Natural killer cell (primary cell): ENCODE results near the gene SLC38A1. TPM values are rescaled to one million over a fixed set of nuclear protein-coding genes. Genes with fewer than 3 reads are reported as not detected.

Source experiments
- ATAC-seq, 3 donors: fragments of 150-1000 bp in 2 of 3; fragments of 200-7000 bp in 1 of 3; cut with Tn5 transposase; 1 replicate in 1 of 3; 2 replicates in 2 of 3; pipeline ENCODE4 v1.10.0; 2021; ENCODE audit warnings: mild to moderate bottlenecking in 2 of 3, moderate library complexity in 2 of 3
- DNase-seq, 2 donors: peaks; one replicate each; pipeline versions ENCODE4 v3.0.0 to v3.0.0-alpha.2; 2013 to 2021; ENCODE audit warnings: mixed read lengths in 1 of 2
- H3K27ac ChIP-seq: one replicate; pipeline ENCODE4 v1.5.1; 2013; ENCODE audit warnings: mild to moderate bottlenecking, low read length
- H3K27me3 ChIP-seq: one replicate; pipeline ENCODE4 v1.6.1; 2013; ENCODE audit warnings: low read length; ENCODE audit not compliant: control insufficient read depth, insufficient read depth
- H3K36me3 ChIP-seq: one replicate; pipeline ENCODE4 v1.6.1; 2013; ENCODE audit warnings: low read length; ENCODE audit not compliant: control insufficient read depth, insufficient read depth
- H3K4me1 ChIP-seq: one replicate; pipeline ENCODE4 v1.6.1; 2013; ENCODE audit warnings: low read length; ENCODE audit not compliant: control insufficient read depth, insufficient read depth
- H3K4me3 ChIP-seq: one replicate; pipeline ENCODE4 v1.5.1; 2013; ENCODE audit warnings: low read length
- H3K9me3 ChIP-seq: one replicate; pipeline ENCODE4 v1.6.1; 2013; ENCODE audit warnings: low read length; ENCODE audit not compliant: control insufficient read depth, insufficient read depth
- H3K27ac Mint-ChIP-seq, 2 donors: one replicate each; pipeline ENCODE4 v1.8.0; 2022; ENCODE audit warnings: mild to moderate bottlenecking in 2 of 2, mixed read lengths in 2 of 2, moderate library complexity in 1 of 2
- H3K27me3 Mint-ChIP-seq, 2 donors: one replicate each; pipeline ENCODE4 v1.8.0; 2022; ENCODE audit warnings: low read depth in 2 of 2, mixed read lengths in 2 of 2
- H3K36me3 Mint-ChIP-seq: one replicate; pipeline ENCODE4 v1.8.0; 2022; ENCODE audit warnings: mixed read lengths
- H3K4me1 Mint-ChIP-seq, 2 donors: one replicate each; pipeline ENCODE4 v1.8.0; 2022; ENCODE audit warnings: mixed read lengths in 2 of 2
- H3K4me3 Mint-ChIP-seq: one replicate; pipeline ENCODE4 v1.8.0; 2022; ENCODE audit warnings: mild to moderate bottlenecking, moderate library complexity, mixed read lengths
- H3K9me3 Mint-ChIP-seq, 2 donors: one replicate each; pipeline ENCODE4 v1.8.0; 2022; ENCODE audit warnings: mixed read lengths in 2 of 2
- WGBS: methylation state at CpG from one replicate; pipeline ENCODE4 v1.1.7; 2013; ENCODE audit warnings: missing lambda C conversion rate; ENCODE audit not compliant: insufficient coverage; 5-methylcytosine and 5-hydroxymethylcytosine counted together
- intact Hi-C: fragments of 100-400 bp; cut with micrococcal nuclease; formaldehyde crosslinking; loops from one replicate; pipeline ENCODE4 v1.14.2; 2022
- total RNA-seq, 4 donors: library from RNA; stranded (reverse); fragments of 120-200 nt in 1 of 4; gene quantifications; one replicate each; pipeline versions ENCODE4 v1.2.3 to v1.2.4, GENCODE V29; 2013 to 2022
- TF ChIP-seq, protein P1 (sequence below): fragments of 200-600 bp; IDR thresholded peaks from one replicate; pipeline ENCODE4 v1.8.0; 2022; ENCODE audit warnings: antibody characterized with exemption

Gene SLC38A1
- total RNA-seq, 3 donors from 2014 or later (not counting 1 experiment from before 2014, with no cell fraction given) = 295 to 385 (median 354) TPM

DNA sequence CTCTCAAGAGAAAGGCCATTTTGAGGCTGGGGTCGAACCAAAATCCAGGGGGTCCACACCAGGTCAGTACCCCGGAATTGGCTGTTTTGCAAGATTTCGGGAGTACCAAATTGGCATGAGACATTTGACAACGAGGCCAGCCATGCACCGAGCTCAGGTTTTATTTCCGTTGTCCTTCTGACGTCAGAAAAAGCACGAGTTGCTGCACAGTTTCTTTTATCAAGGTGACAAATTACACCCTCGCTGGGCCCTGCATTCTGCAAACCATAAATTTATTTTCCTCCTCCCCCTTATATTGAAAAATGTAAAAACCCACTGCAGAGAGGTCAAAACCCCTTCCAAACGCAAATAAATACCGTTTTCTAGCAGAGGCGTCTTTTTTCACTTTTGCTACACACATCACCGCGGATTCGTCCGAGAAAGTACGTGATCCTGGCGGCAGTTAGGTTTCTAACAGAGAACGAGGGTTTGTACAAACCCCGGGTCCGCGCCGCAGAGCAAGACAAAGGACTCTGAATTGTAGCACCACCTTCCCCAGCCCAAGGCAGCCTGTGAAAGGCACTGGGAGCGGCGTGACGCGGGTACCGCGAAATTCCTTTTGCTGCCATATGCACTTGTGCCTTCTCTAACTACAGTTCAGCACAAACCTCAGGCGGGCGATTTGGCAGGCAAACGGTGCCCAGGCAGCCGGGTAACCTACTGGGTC lies 1.8 kb downstream of the SLC38A1 start:
- DNase-seq (peak; percentile 69 to 92), ATAC-seq (peak; percentile 41 to 72 (median 50))
- H3K27me3 Mint-ChIP-seq = no peaks in the 10 kb centered on the region
- H3K4me1 Mint-ChIP-seq = peaks cover 11 to 17% of the 10 kb centered on the region in 2 donors
- Histone ChIP-seq H3K27me3 (no peaks in the 10 kb centered on the region), H3K27ac (peak overlapping the region; percentile 94), H3K4me1 (peaks cover 23% of the 10 kb centered on the region), H3K36me3 (peaks cover 3% of the 10 kb centered on the region), H3K9me3 (no peaks in the 10 kb centered on the region), H3K4me3 (peak overlapping the region; percentile 74)
- WGBS = under 1% methylated on average over 33 of the region's 33 CpGs
- no peak overlapping the region for H3K4me3 Mint-ChIP-seq
- intact Hi-C loops = loop anchor here (1.0 to 5.0 kb wide), 6 partner anchors 52 to 950 kb away; partner anchors contain the start of genes ARID2 and SCAF11
- H3K27ac Mint-ChIP-seq = no peak overlapping the region
- TF ChIP-seq, protein P1, sequence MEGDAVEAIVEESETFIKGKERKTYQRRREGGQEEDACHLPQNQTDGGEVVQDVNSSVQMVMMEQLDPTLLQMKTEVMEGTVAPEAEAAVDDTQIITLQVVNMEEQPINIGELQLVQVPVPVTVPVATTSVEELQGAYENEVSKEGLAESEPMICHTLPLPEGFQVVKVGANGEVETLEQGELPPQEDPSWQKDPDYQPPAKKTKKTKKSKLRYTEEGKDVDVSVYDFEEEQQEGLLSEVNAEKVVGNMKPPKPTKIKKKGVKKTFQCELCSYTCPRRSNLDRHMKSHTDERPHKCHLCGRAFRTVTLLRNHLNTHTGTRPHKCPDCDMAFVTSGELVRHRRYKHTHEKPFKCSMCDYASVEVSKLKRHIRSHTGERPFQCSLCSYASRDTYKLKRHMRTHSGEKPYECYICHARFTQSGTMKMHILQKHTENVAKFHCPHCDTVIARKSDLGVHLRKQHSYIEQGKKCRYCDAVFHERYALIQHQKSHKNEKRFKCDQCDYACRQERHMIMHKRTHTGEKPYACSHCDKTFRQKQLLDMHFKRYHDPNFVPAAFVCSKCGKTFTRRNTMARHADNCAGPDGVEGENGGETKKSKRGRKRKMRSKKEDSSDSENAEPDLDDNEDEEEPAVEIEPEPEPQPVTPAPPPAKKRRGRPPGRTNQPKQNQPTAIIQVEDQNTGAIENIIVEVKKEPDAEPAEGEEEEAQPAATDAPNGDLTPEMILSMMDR = no peak
- H3K36me3 Mint-ChIP-seq = no peaks in the 10 kb centered on the region
- H3K9me3 Mint-ChIP-seq = no peaks in the 10 kb centered on the region

DNA sequence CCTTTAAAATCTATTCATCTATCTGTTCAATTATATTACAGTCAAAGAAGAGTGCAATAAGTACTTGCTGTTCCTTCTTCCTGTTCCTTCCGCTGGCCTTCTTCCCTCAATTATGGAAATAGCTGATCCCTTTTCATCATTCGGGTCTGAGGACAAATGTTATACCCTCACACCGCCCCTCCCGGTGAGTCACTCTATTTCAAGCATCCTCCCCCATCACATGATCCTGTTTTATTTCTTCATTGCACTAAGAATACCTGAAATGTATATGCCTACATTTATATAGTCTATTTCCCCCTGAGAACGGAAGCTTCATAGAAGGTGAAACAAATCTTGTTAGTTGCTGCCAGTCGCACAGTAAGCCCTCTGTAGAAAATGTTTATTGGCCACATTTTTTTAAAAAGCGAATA lies 2.5 kb downstream of the SLC38A1 start:
- H3K4me3 Mint-ChIP-seq = no peak overlapping the region
- intact Hi-C loops = loop anchor here (2.0 to 5.0 kb wide), 5 partner anchors 276 to 951 kb away; partner anchors contain the start of genes ARID2 and SCAF11
- no peaks in the 10 kb centered on the region for H3K27me3 ChIP-seq
- no peaks in the 10 kb centered on the region for H3K9me3 Mint-ChIP-seq
- H3K9me3 ChIP-seq = no peaks in the 10 kb centered on the region
- H3K27me3 Mint-ChIP-seq = no peaks in the 10 kb centered on the region
- ATAC-seq (peak; percentile 14 to 30 (median 20)), DNase-seq (peak in 1 of 2 donors; percentile 75)
- H3K4me1 ChIP-seq = peaks cover 28% of the 10 kb centered on the region
- TF ChIP-seq, protein P1 = no peak
- no peak overlapping the region for H3K27ac Mint-ChIP-seq
- H3K4me3 ChIP-seq = peak overlapping the region; percentile 74
- peak overlapping the region; percentile 94 for H3K27ac ChIP-seq
- peaks cover 3% of the 10 kb centered on the region for H3K36me3 ChIP-seq
- H3K4me1 Mint-ChIP-seq = peaks cover 11 to 17% of the 10 kb centered on the region in 2 donors
- 7% methylated on average over 7 of the region's 7 CpGs for WGBS
- no peaks in the 10 kb centered on the region for H3K36me3 Mint-ChIP-seq

DNA sequence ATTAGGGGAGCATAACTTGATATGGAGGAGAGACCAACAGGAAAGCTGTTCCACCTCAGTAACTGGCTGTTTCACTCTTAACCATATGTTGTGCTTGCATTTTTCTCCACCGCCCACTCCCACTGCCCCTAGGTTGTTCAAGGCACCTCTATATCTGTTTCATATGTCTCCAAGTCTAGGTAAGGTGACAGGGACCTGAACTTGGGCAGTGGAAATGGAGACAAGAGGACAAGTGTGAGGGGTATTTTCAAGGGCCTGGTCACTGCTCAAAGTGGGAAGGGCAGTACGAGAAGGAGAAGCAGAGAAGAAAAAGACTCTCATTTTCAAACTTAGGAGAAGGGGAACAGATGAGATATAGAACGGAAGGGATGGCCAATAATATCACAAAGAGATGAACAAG lies 3.1 kb downstream of the SLC38A1 start:
- intact Hi-C loops = loop anchor here (2.0 to 5.0 kb wide), 5 partner anchors 275 to 952 kb away; partner anchors contain the start of genes ARID2 and SCAF11
- DNase-seq (no peak), ATAC-seq (no peak)
- WGBS = 59% methylated on average over 3 of the region's 3 CpGs
- Histone ChIP-seq H3K9me3 (no peaks in the 10 kb centered on the region), H3K27me3 (no peaks in the 10 kb centered on the region), H3K27ac (peak overlapping the region; percentile 94), H3K36me3 (peaks cover 3% of the 10 kb centered on the region), H3K4me1 (peaks cover 31% of the 10 kb centered on the region), H3K4me3 (peak overlapping the region; percentile 74)
- Mint-ChIP-seq H3K4me1 (peaks cover 11 to 17% of the 10 kb centered on the region in 2 donors), H3K36me3 (no peaks in the 10 kb centered on the region), H3K4me3 (no peak overlapping the region), H3K27ac (no peak overlapping the region), H3K27me3 (no peaks in the 10 kb centered on the region), H3K9me3 (no peaks in the 10 kb centered on the region)
- TF ChIP-seq, protein P1 = no peak
